HK-2 (cell line): Measurements from ENCODE around the gene PTGDR.

ENCODE experiments used
- DNase-seq: peaks from one replicate; pipeline ENCODE4 v3.0.0-alpha.2; 2018; ENCODE audit not compliant: unreplicated experiment

PTGDR gene

GRCh38 chr14:52312931-52313355 lies 45.4 kb downstream of the PTGDR start:
- DNase-seq: no peak

DNA sequence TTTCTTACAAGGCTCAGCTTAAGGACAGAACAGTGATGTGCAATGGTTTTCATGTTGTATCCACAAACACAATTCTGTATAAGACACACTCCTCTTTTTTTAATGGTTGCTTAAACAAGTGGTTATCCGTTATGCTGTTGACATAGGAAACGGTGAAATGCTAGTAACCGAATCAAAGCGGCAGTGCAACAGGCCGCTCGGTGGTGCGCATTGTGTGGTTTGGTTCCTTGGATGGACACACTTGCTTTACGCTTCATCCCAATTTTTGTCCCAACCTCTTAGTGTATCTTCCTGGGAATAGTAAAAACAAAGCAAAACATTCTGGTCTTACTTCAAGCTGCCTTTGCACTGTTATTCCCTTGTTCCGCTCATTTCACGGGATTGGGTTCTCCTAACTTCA lies 46.0 kb downstream of the PTGDR start:
- no peak for DNase-seq

GRCh38 chr14:52313903-52314594 lies 46.6 kb downstream of the PTGDR start, which contains the start of gene PTGER2:
PTGER2 (plus strand) TSS chr14:52314312; CDS start chr14:52314549, 237 bp downstream.
- peak; percentile 90 for DNase-seq

DNA sequence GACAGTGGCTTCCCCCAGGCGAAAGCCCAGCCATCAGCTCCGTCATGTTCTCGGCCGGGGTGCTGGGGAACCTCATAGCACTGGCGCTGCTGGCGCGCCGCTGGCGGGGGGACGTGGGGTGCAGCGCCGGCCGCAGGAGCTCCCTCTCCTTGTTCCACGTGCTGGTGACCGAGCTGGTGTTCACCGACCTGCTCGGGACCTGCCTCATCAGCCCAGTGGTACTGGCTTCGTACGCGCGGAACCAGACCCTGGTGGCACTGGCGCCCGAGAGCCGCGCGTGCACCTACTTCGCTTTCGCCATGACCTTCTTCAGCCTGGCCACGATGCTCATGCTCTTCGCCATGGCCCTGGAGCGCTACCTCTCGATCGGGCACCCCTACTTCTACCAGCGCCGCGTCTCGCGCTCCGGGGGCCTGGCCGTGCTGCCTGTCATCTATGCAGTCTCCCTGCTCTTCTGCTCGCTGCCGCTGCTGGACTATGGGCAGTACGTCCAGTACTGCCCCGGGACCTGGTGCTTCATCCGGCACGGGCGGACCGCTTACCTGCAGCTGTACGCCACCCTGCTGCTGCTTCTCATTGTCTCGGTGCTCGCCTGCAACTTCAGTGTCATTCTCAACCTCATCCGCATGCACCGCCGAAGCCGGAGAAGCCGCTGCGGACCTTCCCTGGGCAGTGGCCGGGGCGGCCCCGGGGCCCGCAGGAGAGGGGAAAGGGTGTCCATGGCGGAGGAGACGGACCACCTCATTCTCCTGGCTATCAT lies 47.3 kb downstream of the PTGDR start:
- DNase-seq: peak; percentile 51

- peak; percentile 20 for DNase-seq
Observed at GRCh38 chr14:52315355-52315718, 47.8 kb downstream of the PTGDR start.

GRCh38 chr14:52318062-52318461 lies 50.6 kb downstream of the PTGDR start:
- DNase-seq: no peak

DNA sequence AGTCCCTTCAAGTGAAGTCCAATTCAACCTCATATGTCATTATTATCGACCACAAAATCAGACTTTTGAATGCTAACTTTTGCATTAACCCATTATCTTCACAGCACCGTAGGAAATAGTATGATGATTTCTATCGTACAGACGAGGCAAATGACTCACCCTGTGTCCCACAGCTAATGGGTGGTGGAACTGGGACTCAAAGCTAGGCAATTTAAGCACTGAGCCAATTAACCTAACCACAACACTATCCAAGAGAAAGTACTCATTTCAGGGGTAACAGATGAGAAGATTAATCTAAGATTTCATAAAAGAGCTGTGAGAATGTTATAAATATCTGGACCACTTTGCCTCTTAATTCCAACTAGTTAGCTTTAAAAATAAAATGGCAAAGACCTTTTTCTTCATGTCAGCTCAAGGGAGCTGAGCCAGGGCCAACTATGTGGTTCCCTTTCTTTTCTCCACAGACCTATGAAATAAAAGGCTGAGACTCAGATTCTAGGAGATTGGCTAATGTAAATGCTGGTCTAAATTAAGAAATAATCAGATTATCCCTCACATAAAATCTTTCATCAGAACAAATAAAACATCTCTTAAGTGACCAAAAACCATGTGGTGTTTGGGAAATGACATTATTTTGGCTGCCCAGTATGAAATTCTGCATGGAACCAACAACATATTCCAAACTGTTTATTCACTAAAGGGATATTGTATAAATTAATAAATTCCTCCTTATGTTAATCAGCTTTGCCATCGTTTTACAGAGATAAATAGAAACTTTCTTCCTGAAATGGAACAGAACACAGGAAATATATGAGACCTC lies 51.5 kb downstream of the PTGDR start:
- no peak for DNase-seq

DNA sequence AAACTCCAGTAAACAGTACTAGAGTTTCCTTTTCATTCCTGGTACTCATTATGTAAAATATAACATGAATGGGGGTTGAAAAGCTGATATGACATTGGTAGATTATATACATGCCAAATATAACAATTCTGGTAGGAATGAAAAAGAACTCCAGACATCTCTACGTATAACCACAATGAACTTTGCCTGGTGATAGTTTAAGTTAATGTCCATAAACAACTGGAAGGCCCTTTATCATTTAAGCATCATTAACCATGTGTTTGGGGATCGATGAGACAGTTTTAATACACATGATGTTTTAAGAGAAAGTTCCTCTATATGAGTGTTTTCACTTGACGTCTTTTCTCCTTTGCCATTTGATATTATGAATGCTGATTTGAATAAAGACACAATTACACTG lies 52.4 kb downstream of the PTGDR start:
- DNase-seq: no peak

DNA sequence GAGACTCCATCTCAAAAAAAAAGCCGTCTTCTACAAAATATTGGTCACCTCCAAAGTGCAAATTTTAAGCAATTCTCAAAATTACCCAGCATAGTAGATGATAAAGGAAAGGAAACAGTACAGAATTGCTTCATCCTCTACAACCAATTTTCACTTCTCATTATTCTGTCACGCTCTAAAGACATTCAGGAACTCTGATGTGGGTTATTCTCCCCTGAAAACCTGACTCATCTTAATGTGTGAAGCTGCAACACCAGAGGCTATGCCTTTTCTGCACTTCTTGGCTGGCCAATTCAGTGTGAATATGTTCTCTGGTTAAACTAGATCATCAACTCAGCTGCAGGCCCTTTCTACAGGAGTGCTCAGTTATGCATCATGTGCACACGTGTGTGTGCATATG lies 57.6 kb downstream of the PTGDR start:
- no peak for DNase-seq

- no peak for DNase-seq
Observed at GRCh38 chr14:52325630-52326029, 58.1 kb downstream of the PTGDR start.
